Vagina (tissue), 2 donors: ENCODE measurements around the gene PDZD4.

ENCODE experiments used
- POLR2A ChIP-seq, 2 donors: fragments of 450-650 bp; IDR thresholded peaks; one replicate each; pipeline ENCODE4 v1.6.1; 2017; ENCODE audit warnings: antibody characterized with exemption in 2 of 2, mild to moderate bottlenecking in 2 of 2, moderate library complexity in 2 of 2
- POLR2AphosphoS5 ChIP-seq, 2 donors: sonication (generic); formaldehyde crosslinking; IDR thresholded peaks; one replicate each; pipeline ENCODE4 v1.9.0; 2017; ENCODE audit warnings: antibody characterized with exemption in 2 of 2, mild to moderate bottlenecking in 2 of 2, low read depth in 1 of 2; ENCODE audit not compliant: insufficient read depth in 1 of 2
- TF ChIP-seq, protein P1 (sequence below), 3 experiments: fragments of 450-650 bp in 2 of 3; fragments of 200-600 bp in 1 of 3; sonication (generic) in 1 of 3; IDR thresholded peaks; one replicate each; pipeline ENCODE4 v1.5.1; 2017 to 2019; ENCODE audit warnings: antibody characterized with exemption in 3 of 3, mild to moderate bottlenecking in 2 of 3, moderate library complexity in 2 of 3

DNA sequence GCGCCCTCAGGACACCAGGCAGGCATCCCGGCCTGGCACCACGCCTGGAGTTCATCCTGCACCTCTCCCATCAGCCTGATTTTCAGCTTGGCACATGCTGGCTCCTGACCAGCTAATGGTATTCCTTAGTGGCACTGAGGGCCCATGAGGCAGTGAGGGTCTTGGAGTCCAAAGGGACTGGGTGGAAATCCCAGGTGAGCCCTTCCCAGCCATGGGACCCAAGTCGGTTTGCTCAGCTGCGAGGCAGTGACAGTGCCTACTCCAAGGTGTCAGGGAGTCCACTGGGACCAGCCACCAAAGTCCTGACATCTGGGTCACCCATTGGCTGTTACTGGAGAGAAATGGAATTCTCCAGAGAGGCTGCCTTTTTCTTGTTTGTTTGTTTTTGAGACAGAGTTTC is 31.0 kb downstream of the PDZD4 start:
- TF ChIP-seq, protein P1, sequence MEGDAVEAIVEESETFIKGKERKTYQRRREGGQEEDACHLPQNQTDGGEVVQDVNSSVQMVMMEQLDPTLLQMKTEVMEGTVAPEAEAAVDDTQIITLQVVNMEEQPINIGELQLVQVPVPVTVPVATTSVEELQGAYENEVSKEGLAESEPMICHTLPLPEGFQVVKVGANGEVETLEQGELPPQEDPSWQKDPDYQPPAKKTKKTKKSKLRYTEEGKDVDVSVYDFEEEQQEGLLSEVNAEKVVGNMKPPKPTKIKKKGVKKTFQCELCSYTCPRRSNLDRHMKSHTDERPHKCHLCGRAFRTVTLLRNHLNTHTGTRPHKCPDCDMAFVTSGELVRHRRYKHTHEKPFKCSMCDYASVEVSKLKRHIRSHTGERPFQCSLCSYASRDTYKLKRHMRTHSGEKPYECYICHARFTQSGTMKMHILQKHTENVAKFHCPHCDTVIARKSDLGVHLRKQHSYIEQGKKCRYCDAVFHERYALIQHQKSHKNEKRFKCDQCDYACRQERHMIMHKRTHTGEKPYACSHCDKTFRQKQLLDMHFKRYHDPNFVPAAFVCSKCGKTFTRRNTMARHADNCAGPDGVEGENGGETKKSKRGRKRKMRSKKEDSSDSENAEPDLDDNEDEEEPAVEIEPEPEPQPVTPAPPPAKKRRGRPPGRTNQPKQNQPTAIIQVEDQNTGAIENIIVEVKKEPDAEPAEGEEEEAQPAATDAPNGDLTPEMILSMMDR (IDR thresholded peaks at IDR 0.05) = no peak
- TF ChIP-seq POLR2A (IDR thresholded peaks at IDR 0.05) (no peak), POLR2AphosphoS5 (IDR thresholded peaks at IDR 0.05; ENCODE audit: insufficient read depth in 1 of 2, low read depth in 1 of 2) (no peak)
